HG03108 (cell line): ENCODE data around the gene GPR183.

Experiments used
- ATAC-seq: cut with Tn5 transposase; IDR thresholded peaks from one replicate; pipeline ENCODE4 v1.9.1; 2021; ENCODE audit warnings: moderate library complexity; ENCODE audit not compliant: unreplicated experiment

The GPR183 gene

GRCh38 chr13:99307247-99307646 is at the start of gene GPR183:
Gene GPR183 (minus strand): TSS chr13:99307399. CDS start chr13:99296145, 11,254 bp downstream.
- peak; percentile 59 for ATAC-seq

- peak; percentile 55 for ATAC-seq
These were observed 49.3 kb upstream of the GPR183 start for GRCh38 chr13:99356262-99357091.

GRCh38 chr13:99356012-99356261 is 48.7 kb upstream of the GPR183 start:
- ATAC-seq: no peak

- ATAC-seq: no peak
These were observed 48.2 kb upstream of the GPR183 start for GRCh38 chr13:99355267-99356011.

- ATAC-seq: no peak
These were observed 47.3 kb upstream of the GPR183 start for GRCh38 chr13:99354371-99354951.

- no peak for ATAC-seq
These were observed 46.6 kb upstream of the GPR183 start for GRCh38 chr13:99353836-99354235.

- no peak for ATAC-seq
These were observed 46.0 kb upstream of the GPR183 start for GRCh38 chr13:99353246-99353600.

- ATAC-seq: no peak
These were observed 45.4 kb upstream of the GPR183 start for GRCh38 chr13:99352351-99353245.

- no peak for ATAC-seq
These were observed 44.6 kb upstream of the GPR183 start for GRCh38 chr13:99351772-99352171.

GRCh38 chr13:99350191-99350590 is 43.0 kb upstream of the GPR183 start:
- no peak for ATAC-seq

- peak; percentile 47 for ATAC-seq
These were observed 40.8 kb upstream of the GPR183 start for GRCh38 chr13:99347911-99348451.

- ATAC-seq: peak; percentile 11
These were observed 40.2 kb upstream of the GPR183 start for GRCh38 chr13:99347335-99347878.

GRCh38 chr13:99346335-99347042 is 39.3 kb upstream of the GPR183 start:
- ATAC-seq: no peak

- ATAC-seq: no peak
These were observed 38.1 kb upstream of the GPR183 start for GRCh38 chr13:99345345-99345744.

- no peak for ATAC-seq
These were observed 37.5 kb upstream of the GPR183 start for GRCh38 chr13:99344610-99345208.

- no peak for ATAC-seq
These were observed 35.6 kb upstream of the GPR183 start for GRCh38 chr13:99342723-99343315.

- ATAC-seq: no peak
These were observed 34.9 kb upstream of the GPR183 start for GRCh38 chr13:99341969-99342722.

GRCh38 chr13:99340638-99341037 is 33.4 kb upstream of the GPR183 start:
- ATAC-seq: no peak
